Measurements from ENCODE around the gene CCL1.

Gene CCL1

DNA sequence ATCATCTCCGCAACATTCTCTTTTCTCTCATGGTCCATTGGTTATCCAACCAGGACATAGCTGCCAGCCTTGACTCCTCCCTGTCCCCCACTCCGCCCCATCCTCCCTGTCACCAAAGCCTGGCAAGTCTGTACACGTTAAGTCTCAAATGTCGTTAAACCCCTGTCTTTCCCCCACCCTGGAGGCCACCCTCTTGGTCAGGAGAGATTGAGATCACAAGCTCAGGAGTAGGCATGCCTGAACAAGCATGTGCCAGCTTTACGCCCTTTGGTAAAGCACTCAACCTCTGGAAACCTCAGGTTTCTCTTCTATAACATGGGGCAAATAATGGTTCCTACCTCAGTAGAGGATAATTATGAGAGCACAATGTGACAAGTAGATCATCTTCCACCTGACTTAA lies 38.1 kb upstream of the CCL1 start:
- TF ChIP-seq, protein P1, sequence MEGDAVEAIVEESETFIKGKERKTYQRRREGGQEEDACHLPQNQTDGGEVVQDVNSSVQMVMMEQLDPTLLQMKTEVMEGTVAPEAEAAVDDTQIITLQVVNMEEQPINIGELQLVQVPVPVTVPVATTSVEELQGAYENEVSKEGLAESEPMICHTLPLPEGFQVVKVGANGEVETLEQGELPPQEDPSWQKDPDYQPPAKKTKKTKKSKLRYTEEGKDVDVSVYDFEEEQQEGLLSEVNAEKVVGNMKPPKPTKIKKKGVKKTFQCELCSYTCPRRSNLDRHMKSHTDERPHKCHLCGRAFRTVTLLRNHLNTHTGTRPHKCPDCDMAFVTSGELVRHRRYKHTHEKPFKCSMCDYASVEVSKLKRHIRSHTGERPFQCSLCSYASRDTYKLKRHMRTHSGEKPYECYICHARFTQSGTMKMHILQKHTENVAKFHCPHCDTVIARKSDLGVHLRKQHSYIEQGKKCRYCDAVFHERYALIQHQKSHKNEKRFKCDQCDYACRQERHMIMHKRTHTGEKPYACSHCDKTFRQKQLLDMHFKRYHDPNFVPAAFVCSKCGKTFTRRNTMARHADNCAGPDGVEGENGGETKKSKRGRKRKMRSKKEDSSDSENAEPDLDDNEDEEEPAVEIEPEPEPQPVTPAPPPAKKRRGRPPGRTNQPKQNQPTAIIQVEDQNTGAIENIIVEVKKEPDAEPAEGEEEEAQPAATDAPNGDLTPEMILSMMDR (IDR thresholded peaks at IDR 0.05), result no peak

DNA sequence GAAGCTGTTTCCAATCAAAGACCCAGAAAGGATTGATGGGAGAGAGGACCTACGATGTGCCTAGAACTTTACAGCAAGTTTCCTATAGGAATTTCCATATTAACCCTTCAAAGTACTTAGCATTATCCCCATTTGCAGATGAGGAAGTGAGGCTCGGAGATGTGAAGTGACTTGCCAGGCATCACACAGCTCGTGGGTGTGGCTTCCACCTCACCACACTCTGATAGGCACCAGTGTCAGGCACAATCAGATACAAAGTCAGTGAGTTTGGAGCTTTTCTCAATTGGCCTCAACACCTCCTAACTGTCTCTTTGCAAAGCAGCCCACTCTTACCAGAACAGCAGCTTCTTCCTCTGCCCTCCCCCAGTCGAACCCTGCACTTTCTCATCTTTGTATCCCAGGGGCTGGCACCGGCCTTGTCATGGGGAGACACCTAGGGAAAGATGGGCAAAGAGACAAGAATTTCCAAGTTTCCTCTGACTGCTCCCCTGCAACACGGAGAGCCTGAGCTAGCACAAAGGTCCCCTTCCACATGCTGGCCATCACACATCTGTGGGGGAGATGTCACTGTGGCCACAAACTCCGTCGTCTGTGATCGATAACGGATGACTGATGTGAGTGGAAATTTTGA lies 37.4 kb upstream of the CCL1 start:
- TF ChIP-seq, protein P1 (IDR thresholded peaks at IDR 0.05), result no peak

DNA sequence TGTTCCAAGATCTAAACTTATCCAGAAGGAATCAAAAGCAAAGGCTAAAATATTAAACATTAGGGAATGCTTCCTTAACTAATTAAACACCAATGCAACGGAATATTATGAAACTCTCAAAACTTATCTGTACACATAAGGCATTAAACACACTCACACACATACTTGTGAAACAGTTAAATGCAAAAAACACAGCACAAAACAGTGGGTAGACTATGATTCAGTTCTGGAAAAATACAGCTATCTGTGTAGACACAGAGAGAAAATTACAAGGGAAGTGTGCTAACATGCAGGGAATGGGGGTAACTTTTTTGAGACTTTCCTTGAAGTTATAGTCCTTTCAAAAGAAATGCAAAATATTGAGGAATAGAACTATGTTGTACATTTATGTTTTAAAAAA lies 36.7 kb upstream of the CCL1 start:
- TF ChIP-seq, protein P1 (IDR thresholded peaks at IDR 0.05), result no peak

DNA sequence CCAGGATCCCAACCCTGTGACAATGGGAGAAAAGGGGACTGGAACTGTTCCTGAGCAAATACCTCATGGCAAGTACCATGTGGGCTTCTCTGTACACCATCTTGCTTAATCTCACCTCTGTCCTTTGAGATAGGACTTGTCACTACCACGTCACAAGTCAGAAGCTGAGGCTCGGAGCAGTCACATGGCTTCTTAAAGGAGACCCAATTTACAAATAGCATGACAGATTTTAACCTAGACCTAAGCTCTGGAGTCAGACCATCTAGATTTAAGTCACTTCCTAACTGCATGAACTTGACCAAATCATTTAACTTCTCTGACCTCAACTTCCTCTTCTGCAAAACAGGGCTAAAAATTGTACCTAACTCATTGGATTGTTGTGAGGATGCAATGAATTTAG lies 36.0 kb upstream of the CCL1 start:
- TF ChIP-seq, protein P1 (IDR thresholded peaks at IDR 0.05), result no peak

DNA sequence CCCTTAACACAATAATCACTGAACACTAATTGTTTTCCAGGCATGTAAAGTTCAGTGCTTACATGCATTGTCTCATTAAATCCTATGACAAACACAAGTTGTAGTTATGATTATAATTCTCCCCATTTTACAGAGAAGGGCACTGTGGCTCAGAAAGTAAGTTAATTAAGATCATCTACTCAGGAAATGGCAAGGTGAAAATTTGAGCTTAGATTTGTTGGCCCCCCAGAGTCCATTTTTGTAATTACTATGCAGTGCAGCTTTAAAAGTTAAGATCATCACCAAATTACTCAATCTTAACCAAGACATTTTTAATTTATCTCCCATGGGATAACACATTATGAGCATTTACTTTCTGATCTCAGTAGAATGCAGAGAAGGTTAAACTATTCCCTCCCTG lies 34.2 kb upstream of the CCL1 start:
- TF ChIP-seq, protein P1 (IDR thresholded peaks at IDR 0.05), result no peak

DNA sequence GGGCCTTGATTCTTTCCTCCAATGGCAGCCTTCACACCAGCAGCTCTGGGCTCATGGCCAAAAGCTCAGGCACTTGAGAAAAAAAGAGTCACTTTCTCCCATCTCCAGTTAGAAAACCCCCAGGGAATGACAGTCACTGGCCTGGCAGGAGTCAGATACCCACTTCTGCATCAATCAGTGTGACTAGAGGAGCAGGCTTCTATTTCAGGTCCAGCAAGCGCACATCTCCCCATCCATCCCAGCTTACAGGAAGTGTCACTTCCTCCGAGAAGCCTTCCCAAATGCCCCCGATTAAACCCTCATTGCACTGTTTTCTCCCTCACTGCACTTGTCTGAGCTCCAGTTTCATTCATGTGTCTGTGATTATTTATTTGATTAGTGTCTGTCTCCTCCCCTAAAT lies 30.4 kb upstream of the CCL1 start:
- TF ChIP-seq, protein P1 (IDR thresholded peaks at IDR 0.05), result no peak

DNA sequence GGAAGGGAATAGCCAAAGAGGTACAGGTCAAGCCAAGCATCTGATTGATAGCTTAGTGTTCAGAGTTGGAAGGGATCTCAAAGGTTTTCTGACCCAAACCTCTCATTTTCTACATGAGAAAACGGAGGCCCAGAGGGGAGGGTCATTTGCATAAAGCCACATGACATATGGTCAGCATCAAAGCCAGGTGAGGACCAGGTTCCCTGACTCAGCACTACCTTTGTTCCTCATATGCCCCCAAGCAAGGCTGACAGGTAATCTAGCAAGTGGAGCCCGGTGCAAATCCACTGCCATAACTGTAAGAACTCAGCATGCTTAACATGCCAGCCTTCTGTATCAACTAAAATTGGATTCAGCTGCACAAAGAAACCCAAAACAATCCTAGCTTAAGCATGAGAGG lies 28.2 kb upstream of the CCL1 start:
- TF ChIP-seq, protein P1 (IDR thresholded peaks at IDR 0.05), result no peak

DNA sequence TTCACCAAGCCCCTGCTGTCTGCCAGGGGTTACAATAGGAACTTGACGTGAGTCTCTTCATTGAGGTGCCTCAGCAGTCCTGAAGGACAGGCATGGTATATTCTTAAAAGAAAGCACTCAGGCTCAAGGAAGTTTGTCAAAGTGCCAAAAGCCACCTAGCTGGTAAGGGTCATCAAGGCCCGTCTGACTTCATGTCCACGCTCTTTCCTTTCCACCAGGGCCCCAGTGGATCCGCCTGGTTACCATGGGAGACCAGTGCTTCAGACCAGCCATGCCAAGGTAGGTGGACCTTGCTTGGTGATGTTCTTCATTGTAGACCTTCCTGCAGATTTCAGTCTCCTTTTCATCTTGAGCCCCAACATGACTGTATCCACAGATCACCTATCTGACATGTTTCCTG lies 27.6 kb upstream of the CCL1 start:
- TF ChIP-seq, protein P1 (IDR thresholded peaks at IDR 0.05), result no peak
